A172 (cell line): ENCODE measurements around the gene RGSL1. TPM values are rescaled to one million over a fixed set of nuclear protein-coding genes. Genes with fewer than 3 reads are reported as not detected.
"Not testable (repeated sequence)": the region's sequence is repeated elsewhere in the genome, so short reads cannot be mapped to it uniquely, and the experiment has no call there.

Experiments
- DNase-seq: peaks from one replicate; pipeline ENCODE4 v3.0.0-alpha.2; 2015; ENCODE audit warnings: low spot score
- total RNA-seq: library from RNA; depleted of rRNA; stranded (reverse); fragments of >200 nt; shearing (Covaris generic); gene quantifications from 2 replicates; pipeline ENCODE4 v1.2.3, GENCODE V29; 2014

RGSL1 gene
- total RNA-seq, 1 experiment from 2014 or later = not detected

GRCh38 chr1:182446033-182446669, 3.8 kb upstream of the RGSL1 start:
- peak; percentile 59 for DNase-seq

GRCh38 chr1:182447124-182447523, 2.8 kb upstream of the RGSL1 start:
- not testable (repeated sequence) for DNase-seq

- DNase-seq = no peak
Observed at GRCh38 chr1:182447660-182448059, 2.3 kb upstream of the RGSL1 start.

- DNase-seq = no peak
Observed at GRCh38 chr1:182453631-182454030, 3.7 kb downstream of the RGSL1 start.

GRCh38 chr1:182457844-182458243, 7.9 kb downstream of the RGSL1 start:
- DNase-seq = no peak

- no peak for DNase-seq
Observed at GRCh38 chr1:182459949-182460348, 10.0 kb downstream of the RGSL1 start.

GRCh38 chr1:182460550-182460951, 10.6 kb downstream of the RGSL1 start:
- no peak for DNase-seq

- DNase-seq = no peak
Observed at GRCh38 chr1:182473556-182473955, 23.6 kb downstream of the RGSL1 start.

GRCh38 chr1:182476625-182477024, 26.7 kb downstream of the RGSL1 start:
- no peak for DNase-seq

GRCh38 chr1:182478238-182478637, 28.3 kb downstream of the RGSL1 start:
- DNase-seq = no peak

GRCh38 chr1:182484067-182484466, 34.1 kb downstream of the RGSL1 start:
- no peak for DNase-seq

- no peak for DNase-seq
Observed at GRCh38 chr1:182484531-182485257, 34.7 kb downstream of the RGSL1 start.

GRCh38 chr1:182485861-182486260, 35.9 kb downstream of the RGSL1 start:
- no peak for DNase-seq

- DNase-seq = no peak
Observed at GRCh38 chr1:182488803-182489202, 38.9 kb downstream of the RGSL1 start.

- DNase-seq = no peak
Observed at GRCh38 chr1:182493063-182493462, 43.1 kb downstream of the RGSL1 start.

GRCh38 chr1:182495002-182495401, 45.1 kb downstream of the RGSL1 start:
- no peak for DNase-seq

- DNase-seq = no peak
Observed at GRCh38 chr1:182495693-182496092, 45.7 kb downstream of the RGSL1 start.

- peak; percentile 8 for DNase-seq
Observed at GRCh38 chr1:182507685-182508084, 57.7 kb downstream of the RGSL1 start.

- DNase-seq = no peak
Observed at GRCh38 chr1:182515556-182515955, 65.6 kb downstream of the RGSL1 start.

GRCh38 chr1:182520736-182521135, 70.8 kb downstream of the RGSL1 start:
- no peak for DNase-seq

- no peak for DNase-seq
Observed at GRCh38 chr1:182525342-182525741, 75.4 kb downstream of the RGSL1 start.

GRCh38 chr1:182527680-182528079, 77.7 kb downstream of the RGSL1 start:
- no peak for DNase-seq

- not testable (repeated sequence) for DNase-seq
Observed at GRCh38 chr1:182528206-182528605, 78.3 kb downstream of the RGSL1 start.

GRCh38 chr1:182533896-182534295, 84.0 kb downstream of the RGSL1 start:
- DNase-seq = no peak
